ENCODE data around the gene DNAJC27. TPM values are rescaled to one million over a fixed set of nuclear protein-coding genes. Genes with fewer than 3 reads are reported as not detected.

Gene DNAJC27
- total RNA-seq, 1 experiment from 2014 or later, result 0.59 TPM

DNA sequence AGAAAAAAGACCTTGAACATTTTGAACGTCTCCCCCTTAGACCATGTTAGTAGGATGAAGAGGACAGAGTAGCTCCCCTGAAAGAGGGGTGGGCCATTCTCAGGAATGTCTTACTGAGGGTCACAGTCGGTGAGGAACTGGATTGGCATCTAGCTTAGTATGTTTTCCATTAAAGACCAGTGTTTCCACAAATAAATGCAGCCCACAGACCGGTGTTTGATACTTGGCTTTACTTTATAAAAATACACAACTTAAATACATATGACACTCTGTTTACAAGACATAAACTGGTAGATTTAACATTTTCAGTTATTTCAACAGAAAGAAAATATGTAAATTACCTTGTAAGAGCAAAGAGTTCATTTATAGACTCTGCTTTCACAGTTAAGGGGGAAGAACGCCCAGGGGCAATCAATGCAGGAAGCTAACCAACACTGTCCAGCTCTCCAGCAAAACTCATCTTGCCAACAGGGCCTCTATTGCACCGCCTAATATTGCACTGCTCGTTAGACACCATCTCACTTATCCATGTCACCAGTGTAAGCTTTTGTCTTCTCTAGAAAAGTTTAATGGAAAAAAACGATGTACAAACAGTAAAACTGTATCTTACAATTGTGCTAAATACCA lies 28.2 kb downstream of the DNAJC27 start:
- Histone ChIP-seq H3K36me3 (peaks cover 10% of the 10 kb centered on the region), H3K4me3 (no peak overlapping the region), H3K27me3 (no peaks in the 10 kb centered on the region), H3K9me3 (no peaks in the 10 kb centered on the region)
- DNase-seq, result no peak

DNA sequence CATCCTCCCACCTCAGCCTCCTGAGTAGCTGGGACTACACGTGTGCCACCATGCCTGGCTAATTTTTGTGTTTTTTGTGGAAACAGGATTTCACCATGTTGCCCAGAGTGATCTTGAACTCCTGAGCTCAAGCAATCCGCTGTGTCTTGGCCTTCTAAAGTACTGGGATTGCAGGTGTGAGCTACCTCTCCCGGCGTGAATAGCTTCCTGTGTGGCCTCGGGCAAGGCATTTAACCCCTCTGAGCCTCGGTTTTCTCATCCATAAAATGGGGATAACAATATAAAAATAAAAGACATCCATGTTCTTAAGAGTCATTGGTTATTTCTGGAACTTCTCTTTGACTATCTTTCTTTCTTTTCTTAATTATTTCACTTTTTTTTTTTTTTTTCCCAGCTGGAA lies 32.4 kb downstream of the DNAJC27 start:
- no peak for DNase-seq
- Histone ChIP-seq H3K4me3 (no peak overlapping the region), H3K27me3 (no peaks in the 10 kb centered on the region), H3K36me3 (no peaks in the 10 kb centered on the region), H3K9me3 (no peaks in the 10 kb centered on the region)

DNA sequence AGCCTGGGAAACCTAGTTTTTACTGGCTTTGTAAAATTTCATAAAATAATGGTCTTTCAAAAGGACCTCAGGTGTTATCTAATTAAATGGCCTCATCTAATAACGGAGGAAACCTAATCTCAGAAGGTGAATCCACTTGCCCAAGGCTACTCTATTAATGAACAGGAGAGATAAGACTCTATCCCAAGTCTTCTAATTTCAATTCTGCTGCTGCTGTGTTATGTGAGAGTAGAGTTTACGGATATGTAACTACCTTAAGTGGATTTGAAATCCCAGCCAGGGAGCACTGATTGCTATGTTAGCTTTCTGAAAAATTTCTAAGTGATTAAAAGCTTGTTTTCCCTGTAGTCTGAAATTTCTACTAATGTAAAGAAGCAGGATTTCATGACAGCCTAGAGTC lies 34.5 kb downstream of the DNAJC27 start:
- H3K9me3 ChIP-seq, result no peaks in the 10 kb centered on the region
- no peaks in the 10 kb centered on the region for H3K27me3 ChIP-seq
- no peak for DNase-seq
- no peaks in the 10 kb centered on the region for H3K36me3 ChIP-seq
- no peak overlapping the region for H3K4me3 ChIP-seq

DNA sequence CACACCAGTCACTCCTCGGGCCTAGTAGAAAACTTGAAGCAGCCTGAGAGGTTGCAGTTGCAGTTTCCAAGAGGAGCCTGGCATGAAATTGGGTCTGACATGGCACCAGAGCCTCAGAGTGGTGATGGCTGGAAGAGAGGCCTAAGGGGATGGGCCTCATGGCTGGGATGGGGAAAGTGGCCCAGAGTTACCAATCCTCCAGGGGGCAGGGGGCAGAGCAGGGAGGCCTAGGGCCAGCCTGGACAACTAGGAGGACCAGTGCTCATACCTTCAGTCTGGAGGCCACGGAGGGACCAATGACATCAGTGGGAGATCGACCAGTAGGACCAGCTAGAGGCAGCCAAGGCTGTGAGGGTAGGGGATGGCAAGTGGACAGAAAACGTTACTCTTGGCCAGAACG lies 36.6 kb downstream of the DNAJC27 start:
- H3K9me3 ChIP-seq, result no peaks in the 10 kb centered on the region
- no peaks in the 10 kb centered on the region for H3K27me3 ChIP-seq
- H3K36me3 ChIP-seq, result no peaks in the 10 kb centered on the region
- no peak for DNase-seq
- no peak overlapping the region for H3K4me3 ChIP-seq

DNA sequence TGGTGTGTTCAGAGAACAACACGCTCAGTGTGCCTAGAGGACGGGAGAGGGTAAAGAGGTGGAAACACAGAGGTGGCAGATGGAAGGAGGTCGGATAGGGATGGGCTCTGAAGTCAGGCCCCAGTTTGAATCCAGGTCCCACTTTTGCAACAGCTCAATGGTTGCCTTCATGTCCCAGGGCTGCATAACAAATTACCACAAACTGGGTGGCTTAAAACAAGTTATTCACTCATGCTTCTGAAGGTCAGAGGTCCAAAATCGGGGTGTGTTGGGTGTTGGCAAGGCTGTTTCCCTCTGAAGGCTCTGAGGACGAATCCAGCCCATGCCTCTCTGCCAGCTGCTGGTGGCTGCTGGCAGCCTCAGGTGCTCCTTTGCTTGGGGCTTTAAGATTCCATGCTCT lies 39.0 kb downstream of the DNAJC27 start:
- Histone ChIP-seq H3K9me3 (no peaks in the 10 kb centered on the region), H3K27me3 (no peaks in the 10 kb centered on the region)
- DNase-seq, result no peak

DNA sequence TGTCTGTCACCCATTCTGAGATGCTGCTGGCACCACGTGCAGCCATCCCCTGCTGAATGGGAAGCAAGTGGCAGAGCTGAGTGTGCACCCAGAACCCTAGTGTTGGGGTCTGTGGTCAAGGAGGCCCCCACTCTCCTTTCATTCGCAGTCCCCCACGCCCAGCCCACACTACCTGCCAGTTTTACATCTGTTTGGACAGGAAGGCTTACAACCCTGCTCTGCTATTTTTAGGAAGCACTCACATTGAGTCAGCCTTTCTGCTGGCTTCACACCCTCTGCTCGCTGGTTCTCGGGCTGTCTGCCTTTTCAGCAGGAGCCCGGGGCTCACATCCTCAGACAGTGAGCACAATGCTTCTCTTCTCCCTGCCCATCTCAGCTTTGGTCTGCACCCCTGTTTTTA lies 41.0 kb downstream of the DNAJC27 start:
- Histone ChIP-seq H3K9me3 (no peaks in the 10 kb centered on the region), H3K4me3 (no peak overlapping the region), H3K36me3 (no peaks in the 10 kb centered on the region), H3K27me3 (no peaks in the 10 kb centered on the region)
- DNase-seq, result no peak

More for the DNA sequence above, 39.0 kb downstream of the DNAJC27 start:
- Histone ChIP-seq H3K4me3 (no peak overlapping the region), H3K36me3 (no peaks in the 10 kb centered on the region)

DNA sequence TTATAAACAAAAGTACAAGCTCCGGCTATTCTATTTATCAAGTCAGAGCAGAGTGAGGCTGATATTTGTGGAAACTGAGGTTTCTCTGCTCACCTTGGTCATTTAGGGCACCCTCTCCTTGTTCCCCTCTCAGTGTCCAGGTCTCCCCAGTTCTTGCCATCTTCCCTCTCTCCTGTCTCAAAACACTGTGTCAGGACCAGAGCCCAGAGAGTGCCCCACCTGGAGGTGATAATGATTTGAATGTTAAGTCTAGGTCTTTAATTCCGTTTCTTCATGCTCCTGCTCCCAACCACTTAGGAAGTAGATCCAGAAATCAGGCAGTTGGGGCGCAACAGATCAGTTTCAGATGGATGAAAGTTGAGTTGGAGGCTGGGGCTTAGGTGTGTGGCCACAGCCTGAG lies 42.5 kb downstream of the DNAJC27 start:
- H3K27me3 ChIP-seq, result no peaks in the 10 kb centered on the region
- H3K36me3 ChIP-seq, result no peaks in the 10 kb centered on the region
- no peak overlapping the region for H3K4me3 ChIP-seq
- DNase-seq, result no peak
- H3K9me3 ChIP-seq, result no peaks in the 10 kb centered on the region

DNA sequence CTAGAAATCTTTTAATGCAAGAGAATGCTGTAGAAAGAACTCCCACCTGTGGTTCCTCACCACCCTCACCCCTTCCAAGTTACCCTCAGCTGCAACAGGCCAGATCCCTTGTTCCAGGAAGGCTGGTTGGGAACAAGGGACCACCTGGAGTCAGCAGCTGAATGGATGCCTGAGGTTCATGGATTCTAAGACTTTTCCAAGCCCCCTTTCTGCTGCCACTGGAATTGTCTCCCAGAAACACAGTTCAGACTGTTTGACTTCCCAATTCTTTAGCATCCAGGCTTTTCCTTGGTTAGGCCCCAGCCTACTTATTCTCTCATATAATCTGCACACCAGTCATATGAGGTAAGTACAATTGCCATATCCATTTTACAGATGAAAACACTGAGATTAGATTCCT lies 43.7 kb downstream of the DNAJC27 start:
- DNase-seq, result no peak
- Histone ChIP-seq H3K4me3 (no peak overlapping the region), H3K27me3 (no peaks in the 10 kb centered on the region), H3K9me3 (no peaks in the 10 kb centered on the region), H3K36me3 (no peaks in the 10 kb centered on the region)

DNA sequence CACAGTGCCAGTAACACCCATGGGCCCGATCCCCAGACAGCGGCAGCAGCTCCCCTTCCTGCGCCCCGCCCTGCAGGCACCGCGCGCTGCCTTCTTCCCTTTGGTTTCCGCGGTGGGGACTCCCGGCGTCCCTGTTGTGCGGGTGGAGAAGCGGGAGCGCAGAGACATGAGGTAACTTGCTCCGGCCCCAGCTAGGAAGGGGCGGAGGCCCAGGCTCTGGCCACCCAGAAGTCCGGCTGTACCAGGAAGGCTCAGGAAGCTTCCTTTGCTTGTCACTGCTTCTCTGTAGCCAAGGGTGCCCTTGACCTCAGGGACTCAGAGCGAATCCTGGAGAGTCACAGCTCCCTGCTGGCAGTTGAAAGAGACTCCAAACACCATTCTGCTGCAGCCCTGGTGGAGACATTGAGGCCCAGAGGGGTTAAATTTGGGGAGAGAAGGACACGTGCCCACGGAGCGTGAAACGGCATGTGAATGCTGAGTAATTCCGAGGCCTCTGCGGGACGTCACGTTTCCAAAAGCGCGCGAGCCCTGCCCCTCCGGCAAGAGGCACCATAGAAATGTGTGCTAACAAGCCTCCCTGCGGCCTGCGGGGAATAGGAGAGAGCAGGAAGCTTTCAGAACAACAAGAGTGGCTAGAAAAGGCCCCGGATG lies 45.0 kb downstream of the DNAJC27 start:
- no peaks in the 10 kb centered on the region for H3K9me3 ChIP-seq
- no peak for DNase-seq

DNA sequence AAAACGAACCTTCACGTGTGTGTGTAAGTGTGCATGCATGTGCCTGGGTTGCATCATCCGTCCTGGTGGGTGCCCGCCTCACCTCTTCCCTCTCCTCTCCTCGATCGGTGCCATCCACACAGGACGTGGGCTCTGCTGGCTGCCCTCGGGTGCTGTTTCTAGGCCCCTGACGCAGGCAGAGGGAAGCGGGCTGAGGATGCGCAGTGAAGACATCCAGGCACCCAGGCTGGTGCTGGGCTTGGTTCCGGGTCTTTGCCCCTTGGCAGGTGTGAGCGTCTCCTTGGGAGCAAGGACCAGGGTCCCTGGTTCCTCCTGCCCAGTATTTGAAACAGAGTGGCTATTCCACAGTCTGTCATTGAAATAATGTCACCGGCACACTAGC lies 45.5 kb downstream of the DNAJC27 start:
- no peak overlapping the region for H3K4me3 ChIP-seq
- no peaks in the 10 kb centered on the region for H3K36me3 ChIP-seq
- DNase-seq, result no peak
- H3K9me3 ChIP-seq, result no peaks in the 10 kb centered on the region
- no peaks in the 10 kb centered on the region for H3K27me3 ChIP-seq

More for the DNA sequence above, 45.0 kb downstream of the DNAJC27 start:
- Histone ChIP-seq H3K27me3 (no peaks in the 10 kb centered on the region), H3K36me3 (no peaks in the 10 kb centered on the region), H3K4me3 (no peak overlapping the region)

DNA sequence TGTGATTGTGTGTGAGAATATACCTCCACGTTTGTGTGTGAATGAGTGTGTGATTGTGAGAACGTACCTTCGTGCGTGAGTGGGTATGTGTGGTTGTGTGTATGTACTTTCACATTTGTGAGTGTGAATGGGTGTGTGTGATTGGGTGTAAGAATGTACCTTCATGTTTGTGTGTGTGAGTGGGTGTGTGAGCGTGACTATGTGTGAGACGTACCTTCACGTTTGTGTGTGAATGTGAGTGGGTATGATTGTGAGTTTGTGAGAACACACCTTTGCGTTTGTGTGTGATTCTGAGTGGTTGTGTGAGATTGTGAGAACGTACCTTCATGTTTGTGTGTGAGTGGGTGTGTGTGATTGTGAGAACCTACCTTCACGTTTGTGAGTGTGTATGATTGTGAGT lies 45.9 kb downstream of the DNAJC27 start:
- no peak for DNase-seq
- Histone ChIP-seq H3K4me3 (no peak overlapping the region), H3K36me3 (no peaks in the 10 kb centered on the region)

DNA sequence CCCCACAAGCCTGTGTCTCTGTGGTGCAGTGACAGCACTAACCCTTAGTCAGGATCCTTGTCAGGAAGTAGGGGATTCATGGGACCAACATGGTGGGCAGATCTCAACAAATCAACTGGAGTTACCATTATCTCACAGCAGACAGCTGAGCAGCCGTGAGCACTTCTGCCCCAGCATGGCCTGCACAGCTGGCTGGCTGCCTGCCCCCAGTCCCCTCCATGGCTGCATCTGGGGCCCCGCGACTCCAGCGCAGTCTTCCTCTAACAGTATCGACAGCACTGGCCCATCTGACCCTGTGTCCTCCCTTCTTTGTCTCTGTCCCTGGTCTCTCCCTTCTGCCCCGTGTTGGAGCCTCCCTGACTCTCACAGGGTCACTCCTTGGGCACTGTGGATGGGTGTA lies 47.0 kb downstream of the DNAJC27 start:
- Histone ChIP-seq H3K27me3 (no peaks in the 10 kb centered on the region), H3K9me3 (no peaks in the 10 kb centered on the region), H3K36me3 (no peaks in the 10 kb centered on the region), H3K4me3 (no peak overlapping the region)
- no peak for DNase-seq

More for the DNA sequence above, 45.9 kb downstream of the DNAJC27 start:
- H3K27me3 ChIP-seq, result no peaks in the 10 kb centered on the region
- H3K9me3 ChIP-seq, result no peaks in the 10 kb centered on the region

DNA sequence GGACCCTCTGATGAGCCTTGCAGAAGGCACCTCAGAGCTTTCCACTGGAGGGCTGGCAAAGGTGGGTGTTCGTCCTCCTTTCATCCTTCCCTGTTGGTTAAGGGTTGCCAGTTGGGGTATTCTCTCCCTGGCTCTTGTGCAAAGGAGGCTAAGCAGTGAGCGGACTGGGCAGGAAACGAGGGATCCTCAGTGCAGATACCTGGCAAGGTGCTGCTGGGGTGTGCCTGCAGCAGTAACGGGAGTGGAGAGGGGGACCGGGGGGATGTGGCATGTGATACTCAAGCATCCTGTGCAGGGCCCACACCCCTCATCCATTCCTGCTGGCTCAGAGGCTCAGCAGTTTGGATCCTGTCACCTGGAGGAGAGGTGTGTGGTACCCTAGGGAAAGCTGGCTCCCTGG lies 47.5 kb downstream of the DNAJC27 start:
- Histone ChIP-seq H3K27me3 (no peaks in the 10 kb centered on the region), H3K9me3 (no peaks in the 10 kb centered on the region), H3K4me3 (no peak overlapping the region), H3K36me3 (no peaks in the 10 kb centered on the region)
- DNase-seq, result no peak

DNA sequence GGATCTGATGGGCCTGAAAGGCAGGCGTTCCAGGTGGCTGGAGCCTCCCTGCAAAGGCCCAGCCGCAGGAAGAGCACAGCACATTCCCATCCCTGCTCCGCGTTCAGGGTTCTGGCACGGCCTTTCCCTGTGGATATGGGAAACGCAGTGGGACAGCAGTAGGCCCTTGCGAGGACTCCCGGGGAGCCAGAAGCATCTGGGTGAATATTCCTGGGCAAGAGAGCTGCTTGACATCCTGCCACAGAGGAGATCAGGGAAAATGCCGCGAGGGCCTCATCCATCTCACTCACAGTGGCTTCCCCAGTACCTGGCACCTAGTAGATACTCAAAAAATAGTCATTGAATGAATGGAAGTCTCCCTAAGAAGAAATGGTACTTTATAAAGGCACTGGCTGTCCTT lies 48.6 kb downstream of the DNAJC27 start:
- H3K27me3 ChIP-seq, result no peaks in the 10 kb centered on the region
- no peak for DNase-seq
- no peaks in the 10 kb centered on the region for H3K9me3 ChIP-seq
- H3K4me3 ChIP-seq, result no peak overlapping the region
- no peaks in the 10 kb centered on the region; the same call in 1 of the 2 replicates for H3K36me3 ChIP-seq

DNA sequence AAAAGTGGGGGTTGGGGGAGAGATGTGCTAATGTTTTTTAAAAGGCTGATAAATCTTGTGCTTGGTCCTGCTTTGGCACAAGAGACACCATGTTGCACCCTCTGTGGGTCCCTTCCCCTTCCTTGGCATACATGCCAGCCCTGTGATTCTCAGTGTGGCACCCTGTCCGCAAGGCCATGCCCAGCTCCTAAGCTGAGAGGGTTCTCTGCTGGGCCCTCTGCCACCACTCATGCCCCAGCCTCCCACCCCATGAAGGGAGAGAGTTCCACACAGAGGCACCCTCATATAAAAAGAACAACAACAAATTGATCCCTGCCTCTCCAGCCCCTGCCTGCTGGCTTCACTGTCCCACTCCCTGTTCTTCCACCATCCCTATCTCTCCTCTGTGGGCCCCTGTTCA lies 49.2 kb downstream of the DNAJC27 start:
- H3K4me3 ChIP-seq, result no peak overlapping the region
- DNase-seq, result no peak
- no peaks in the 10 kb centered on the region for H3K9me3 ChIP-seq
- H3K27me3 ChIP-seq, result no peaks in the 10 kb centered on the region
- no peaks in the 10 kb centered on the region; the same call in 1 of the 2 replicates for H3K36me3 ChIP-seq

DNA sequence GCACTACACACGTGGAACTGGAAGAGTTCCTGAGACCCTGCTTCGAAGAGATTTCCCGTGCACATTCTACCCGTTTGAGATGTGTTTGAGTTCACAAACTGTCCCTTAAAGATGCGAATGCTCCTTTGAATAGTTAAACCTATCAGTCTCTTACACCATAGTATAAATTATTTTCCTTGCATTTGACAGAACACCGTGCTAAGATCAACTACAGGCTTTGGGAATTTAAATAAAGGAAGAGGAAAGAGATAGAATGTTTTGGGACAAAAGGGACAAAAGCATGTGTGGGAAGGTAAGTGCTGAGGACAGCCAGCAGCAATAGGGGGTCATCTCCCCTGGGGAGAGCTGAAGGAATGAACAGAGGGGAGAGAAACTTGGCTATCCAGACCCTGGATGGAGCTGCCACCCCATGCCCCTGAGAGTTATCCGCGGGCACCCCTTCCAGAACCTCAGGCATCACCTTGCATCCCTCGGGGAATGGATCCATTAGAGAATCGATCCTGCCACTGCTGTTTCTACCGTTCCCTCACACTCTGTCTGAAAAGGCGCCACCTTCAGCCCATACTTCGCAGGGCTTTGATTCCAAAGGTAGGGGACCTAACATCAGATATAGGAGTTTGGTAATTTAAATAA lies 50.8 kb downstream of the DNAJC27 start:
- no peak for DNase-seq

DNA sequence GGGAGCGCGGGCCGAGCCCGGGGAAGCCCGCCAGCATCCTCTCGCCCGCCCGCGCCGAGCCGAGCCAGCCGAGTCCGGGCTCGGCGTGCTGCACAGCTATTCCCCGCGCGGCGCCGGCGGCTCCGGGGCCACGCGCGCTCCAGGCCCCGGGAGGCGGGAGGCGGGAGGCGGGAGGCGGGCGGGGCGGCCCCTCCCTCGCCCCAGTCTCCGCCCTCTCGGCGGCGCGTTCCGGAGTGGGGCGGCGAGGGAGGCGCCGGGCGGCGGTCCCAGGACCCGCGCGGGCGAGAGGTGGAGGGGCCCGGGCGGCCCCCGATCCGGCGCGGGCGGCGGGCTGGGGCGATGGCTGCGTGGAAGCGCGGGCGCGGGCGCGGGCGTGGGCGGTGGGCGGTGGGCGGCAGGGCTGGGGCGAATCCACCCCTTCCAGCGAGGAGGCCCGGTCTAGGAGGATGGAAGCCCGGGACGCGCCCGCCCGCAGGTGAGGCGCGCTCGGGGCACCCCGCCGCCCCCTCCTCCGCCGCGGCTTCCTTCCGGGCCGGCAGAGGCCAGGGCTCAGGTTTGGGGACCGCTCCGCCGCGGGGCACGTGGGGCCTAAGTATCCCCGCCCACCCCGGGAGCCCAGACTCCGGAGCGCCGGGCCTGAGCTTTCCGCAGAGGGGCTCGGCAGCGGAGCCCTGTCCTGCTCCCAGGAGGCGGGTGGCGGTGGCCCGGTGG lies 51.5 kb downstream of the DNAJC27 start, which contains the start of gene ADCY3:
TSS of gene ADCY3 (minus strand) at position 140 of the 711 bp plus-strand sequence. CDS start 1,250 bp downstream, outside the sequence.
- peak within 1 kb of the TSS; percentile 49 for H3K4me3 ChIP-seq
- H3K9me3 ChIP-seq, result no peaks in the 10 kb centered on the region
- DNase-seq, result peak; percentile 50
- no peaks in the 10 kb centered on the region; the same call in 1 of the 2 replicates for H3K36me3 ChIP-seq
- no peaks in the 10 kb centered on the region for H3K27me3 ChIP-seq

More for the DNA sequence above, 50.8 kb downstream of the DNAJC27 start:
- H3K9me3 ChIP-seq, result no peaks in the 10 kb centered on the region
- H3K27me3 ChIP-seq, result no peaks in the 10 kb centered on the region
- H3K36me3 ChIP-seq, result no peaks in the 10 kb centered on the region; the same call in 1 of the 2 replicates
- peak overlapping the region; percentile 49 for H3K4me3 ChIP-seq

Measured in MG63 (cell line).